DND-41 (cell line): ENCODE data around the gene GPR151.

Experiments used
- ATAC-seq: fragments of 200-7000 bp; cut with Tn5 transposase; 3 replicates; pipeline ENCODE4 v1.9.1; 2021; ENCODE audit warnings: low read depth; ENCODE audit not compliant: insufficient read depth
- DNase-seq: peaks from one replicate; pipeline ENCODE4 v3.0.0-alpha.2; 2020
- H2AFZ ChIP-seq: 2 replicates; pipeline ENCODE4 v1.6.0; 2012; ENCODE audit warnings: low read depth, low read length
- H3K27ac ChIP-seq: 2 replicates; pipeline ENCODE4 v1.5.1; 2012; ENCODE audit warnings: low read length, inconsistent platforms
- H3K27me3 ChIP-seq: fragments of 200-600 bp; sonication (generic); 2 replicates; pipeline ENCODE4 v1.6.0; 2012; ENCODE audit warnings: low read length, mild to moderate bottlenecking, inconsistent platforms; ENCODE audit not compliant: insufficient read depth, poor library complexity
- H3K36me3 ChIP-seq: 2 replicates; pipeline ENCODE4 v1.5.1; 2012; ENCODE audit warnings: low read length, inconsistent platforms; ENCODE audit not compliant: insufficient read depth
- H3K4me1 ChIP-seq: 2 replicates; pipeline ENCODE4 v1.5.1; 2012; ENCODE audit warnings: mild to moderate bottlenecking, low read length; ENCODE audit not compliant: insufficient read depth
- H3K4me2 ChIP-seq: 2 replicates; pipeline ENCODE4 v1.6.0; 2012; ENCODE audit warnings: mild to moderate bottlenecking, moderate library complexity, low read length, inconsistent platforms; ENCODE audit not compliant: insufficient read depth
- H3K4me3 ChIP-seq, 2 experiments: fragments of 200-600 bp in 1 of 2; shearing (Covaris generic) in 1 of 2; 2 replicates each; pipeline ENCODE4 v1.5.1; 2012 to 2016; ENCODE audit warnings: inconsistent platforms in 2 of 2, low read length in 2 of 2, mild to moderate bottlenecking in 2 of 2, low read depth in 1 of 2, moderate library complexity in 1 of 2
- H3K79me2 ChIP-seq: 2 replicates; pipeline ENCODE4 v1.6.0; 2012; ENCODE audit warnings: low read length, inconsistent platforms; ENCODE audit not compliant: insufficient read depth
- H3K9ac ChIP-seq: 2 replicates; pipeline ENCODE4 v1.6.0; 2012; ENCODE audit warnings: low read depth, mild to moderate bottlenecking, inconsistent platforms, low read length, moderate library complexity
- H3K9me3 ChIP-seq: 2 replicates; pipeline ENCODE4 v1.5.1; 2012; ENCODE audit warnings: low read length, moderate library complexity, mild to moderate bottlenecking, inconsistent platforms; ENCODE audit not compliant: insufficient read depth, severe bottlenecking
- H4K20me1 ChIP-seq: 2 replicates; pipeline ENCODE4 v1.6.0; 2012; ENCODE audit warnings: low read length; ENCODE audit not compliant: insufficient read depth
- CTCF ChIP-seq: IDR thresholded peaks from 2 replicates; pipeline ENCODE4 v1.5.1; 2012; ENCODE audit warnings: borderline replicate concordance, low read length, moderate library complexity, mild to moderate bottlenecking; ENCODE audit not compliant: poor library complexity, severe bottlenecking; ENCODE audit errors: extremely low read depth
- EZH2 ChIP-seq: IDR thresholded peaks from 3 replicates; pipeline ENCODE4 v1.6.1; 2012; ENCODE audit warnings: borderline replicate concordance, low read depth, mild to moderate bottlenecking, moderate library complexity, low read length, inconsistent platforms; ENCODE audit not compliant: severe bottlenecking

GPR151 gene

GRCh38 chr5:146514575-146514974 lies 1.4 kb downstream of the GPR151 start:
- Histone ChIP-seq H3K27me3 (no peaks in the 10 kb centered on the region), H3K4me1 (no peaks in the 10 kb centered on the region), H3K27ac (no peak overlapping the region), H2AFZ (no peak overlapping the region), H3K4me3 (no peak overlapping the region), H3K36me3 (peaks cover 32% of the 10 kb centered on the region), H3K9ac (no peak overlapping the region), H3K79me2 (no peaks in the 10 kb centered on the region), H3K4me2 (no peak overlapping the region), H4K20me1 (no peaks in the 10 kb centered on the region), H3K9me3 (no peaks in the 10 kb centered on the region)
- no peak for DNase-seq
- ATAC-seq, result no peak
- TF ChIP-seq CTCF (no peak), EZH2 (no peak)

GRCh38 chr5:146513462-146513861 lies 2.5 kb downstream of the GPR151 start:
- Histone ChIP-seq H3K4me1 (no peaks in the 10 kb centered on the region), H3K36me3 (peaks cover 43% of the 10 kb centered on the region), H2AFZ (no peak overlapping the region), H3K27me3 (no peaks in the 10 kb centered on the region), H3K9ac (no peak overlapping the region), H3K4me3 (no peak overlapping the region), H3K27ac (no peak overlapping the region), H3K4me2 (no peak overlapping the region), H4K20me1 (no peaks in the 10 kb centered on the region), H3K9me3 (no peaks in the 10 kb centered on the region), H3K79me2 (no peaks in the 10 kb centered on the region)
- DNase-seq (no peak), ATAC-seq (no peak)
- TF ChIP-seq CTCF (no peak), EZH2 (no peak)

GRCh38 chr5:146510559-146511125 lies 5.3 kb downstream of the GPR151 start:
- H3K9ac ChIP-seq, result no peak overlapping the region
- peaks cover 69% of the 10 kb centered on the region for H3K36me3 ChIP-seq
- DNase-seq (no peak), ATAC-seq (no peak)
- no peaks in the 10 kb centered on the region for H3K27me3 ChIP-seq
- H4K20me1 ChIP-seq, result no peaks in the 10 kb centered on the region
- no peak overlapping the region for H3K4me2 ChIP-seq
- no peak for TF ChIP-seq CTCF
- no peak for TF ChIP-seq EZH2
- no peaks in the 10 kb centered on the region for H3K79me2 ChIP-seq
- no peaks in the 10 kb centered on the region for H3K9me3 ChIP-seq
- no peak overlapping the region for H3K27ac ChIP-seq
- no peak overlapping the region for H2AFZ ChIP-seq
- H3K4me1 ChIP-seq, result no peaks in the 10 kb centered on the region
- H3K4me3 ChIP-seq, result no peak overlapping the region

GRCh38 chr5:146507428-146507827 lies 8.6 kb downstream of the GPR151 start:
- Histone ChIP-seq H3K4me1 (no peaks in the 10 kb centered on the region), H4K20me1 (0 out of 2 replicates have a peak, but pooled peaks cover 3% of the 10 kb centered on the region), H3K27ac (no peak overlapping the region), H3K4me2 (no peak overlapping the region), H3K4me3 (no peak overlapping the region), H3K27me3 (no peaks in the 10 kb centered on the region), H3K9me3 (no peaks in the 10 kb centered on the region), H3K79me2 (no peaks in the 10 kb centered on the region), H3K36me3 (peaks cover 89% of the 10 kb centered on the region), H3K9ac (no peak overlapping the region), H2AFZ (no peak overlapping the region)
- TF ChIP-seq EZH2 (no peak), CTCF (no peak)
- no peak for DNase-seq
- no peak for ATAC-seq
